OCI-LY1 (cell line): ENCODE measurements around the gene TPSAB1.

Experiments used
- H2AFZ ChIP-seq: fragments of 200-600 bp; sonication (generic), shearing (Covaris generic); 2 replicates; pipeline ENCODE4 v1.6.0; 2014; ENCODE audit warnings: antibody characterized with exemption, mild to moderate bottlenecking, low read length
- H3F3A ChIP-seq: fragments of 200-600 bp; sonication (generic), shearing (Covaris generic); 2 replicates; pipeline ENCODE4 v1.6.0; 2014; ENCODE audit warnings: mild to moderate bottlenecking, antibody characterized with exemption, low read length, moderate library complexity; ENCODE audit not compliant: insufficient read depth
- H3K27ac ChIP-seq: fragments of 200-600 bp; sonication (generic); 2 replicates; pipeline ENCODE4 v1.5.1; 2014; ENCODE audit warnings: low read length, mixed run types, mild to moderate bottlenecking, low read depth; ENCODE audit not compliant: poor library complexity, severe bottlenecking
- H3K27me3 ChIP-seq: fragments of 200-600 bp; sonication (generic); 2 replicates; pipeline ENCODE4 v1.6.0; 2014; ENCODE audit warnings: antibody characterized with exemption, mild to moderate bottlenecking, low read length, moderate library complexity; ENCODE audit not compliant: insufficient read depth
- H3K36me3 ChIP-seq: fragments of 200-600 bp; sonication (generic); 2 replicates; pipeline ENCODE4 v1.6.1; 2014; ENCODE audit warnings: mild to moderate bottlenecking, antibody characterized with exemption, low read length, moderate library complexity, mixed read lengths; ENCODE audit not compliant: insufficient read depth
- H3K4me1 ChIP-seq: fragments of 200-600 bp; sonication (generic); 2 replicates; pipeline ENCODE4 v1.5.1; 2014; ENCODE audit warnings: mild to moderate bottlenecking, low read length, moderate library complexity; ENCODE audit not compliant: insufficient read depth, severe bottlenecking
- H3K4me2 ChIP-seq: fragments of 200-600 bp; sonication (generic), shearing (Covaris generic); 2 replicates; pipeline ENCODE4 v1.6.1; 2014; ENCODE audit warnings: low read length
- H3K4me3 ChIP-seq: fragments of 200-600 bp; sonication (generic); 2 replicates; pipeline ENCODE4 v1.5.1; 2014; ENCODE audit warnings: low read length, low read depth, mild to moderate bottlenecking, mixed read lengths; ENCODE audit not compliant: poor library complexity, severe bottlenecking
- H3K79me2 ChIP-seq: fragments of 200-600 bp; shearing (Covaris generic); 2 replicates; pipeline ENCODE4 v1.6.1; 2016; ENCODE audit warnings: mixed run types, low read length, mixed read lengths; ENCODE audit not compliant: insufficient read depth
- H3K9ac ChIP-seq: fragments of 200-600 bp; sonication (generic), shearing (Covaris generic); 2 replicates; pipeline ENCODE4 v1.6.1; 2014; ENCODE audit warnings: mild to moderate bottlenecking, low read length, mixed read lengths
- H3K9me2 ChIP-seq: fragments of 200-600 bp; sonication (generic), shearing (Covaris generic); 2 replicates; pipeline ENCODE4 v1.6.1; 2014; ENCODE audit warnings: low read depth, mild to moderate bottlenecking, low read length, mixed read lengths
- H3K9me3 ChIP-seq: fragments of 200-600 bp; shearing (Covaris generic); 2 replicates; pipeline ENCODE4 v1.6.1; 2014; ENCODE audit warnings: low read length, mixed read lengths
- H4K20me1 ChIP-seq: fragments of 200-600 bp; sonication (generic), shearing (Covaris generic); 2 replicates; pipeline ENCODE4 v1.6.0; 2016; ENCODE audit warnings: mild to moderate bottlenecking, low read length; ENCODE audit not compliant: insufficient read depth
- CTCF ChIP-seq: fragments of 200-600 bp; sonication (generic), shearing (Covaris generic); IDR thresholded peaks from 2 replicates; pipeline ENCODE4 v1.5.1; 2017; ENCODE audit warnings: mild to moderate bottlenecking, antibody characterized with exemption, low read length, moderate library complexity, mixed read lengths
- EZH2 ChIP-seq: fragments of 200-600 bp; sonication (generic), shearing (Covaris generic); IDR thresholded peaks from 2 replicates; pipeline ENCODE4 v1.8.0; 2017; ENCODE audit warnings: borderline replicate concordance, mixed run types, mild to moderate bottlenecking, antibody characterized with exemption, low read length, moderate library complexity, mixed read lengths

The TPSAB1 gene

GRCh38 chr16:1217526-1217925 lies 23.0 kb upstream of the TPSAB1 start:
- Histone ChIP-seq H3K79me2 (no peaks in the 10 kb centered on the region), H3K27ac (no peak overlapping the region), H4K20me1 (no peaks in the 10 kb centered on the region), H3K27me3 (no peaks in the 10 kb centered on the region), H3K4me3 (no peak overlapping the region), H3K9ac (no peak overlapping the region), H3K4me1 (no peaks in the 10 kb centered on the region), H2AFZ (no peak overlapping the region), H3K4me2 (no peak overlapping the region), H3K9me2 (no peaks in the 10 kb centered on the region), H3K36me3 (no peaks in the 10 kb centered on the region), H3K9me3 (no peaks in the 10 kb centered on the region), H3F3A (no peaks in the 10 kb centered on the region)
- no peak for TF ChIP-seq CTCF
- TF ChIP-seq EZH2: no peak

- H3K9me2 ChIP-seq: no peaks in the 10 kb centered on the region
Observed at GRCh38 chr16:1218061-1218929, 22.2 kb upstream of the TPSAB1 start.

GRCh38 chr16:1218930-1219611 lies 21.4 kb upstream of the TPSAB1 start:
- no peaks in the 10 kb centered on the region for H4K20me1 ChIP-seq
- no peaks in the 10 kb centered on the region for H3K36me3 ChIP-seq
- no peak overlapping the region for H3K27ac ChIP-seq
- no peaks in the 10 kb centered on the region for H3K9me3 ChIP-seq
- H3K4me3 ChIP-seq: no peak overlapping the region
- H3K4me2 ChIP-seq: no peak overlapping the region
- H3K9me2 ChIP-seq: no peaks in the 10 kb centered on the region
- no peak overlapping the region for H3K9ac ChIP-seq
- no peaks in the 10 kb centered on the region for H3K79me2 ChIP-seq
- no peak for TF ChIP-seq EZH2
- TF ChIP-seq CTCF: no peak
- no peaks in the 10 kb centered on the region for H3F3A ChIP-seq
- no peaks in the 10 kb centered on the region for H3K4me1 ChIP-seq
- no peaks in the 10 kb centered on the region for H3K27me3 ChIP-seq
- H2AFZ ChIP-seq: no peak overlapping the region

More at GRCh38 chr16:1218061-1218929, 22.2 kb upstream of the TPSAB1 start:
- Histone ChIP-seq H3K9ac (no peak overlapping the region), H3K27me3 (no peaks in the 10 kb centered on the region), H3F3A (no peaks in the 10 kb centered on the region), H3K4me1 (no peaks in the 10 kb centered on the region), H4K20me1 (no peaks in the 10 kb centered on the region), H3K4me3 (no peak overlapping the region), H3K79me2 (no peaks in the 10 kb centered on the region), H2AFZ (no peak overlapping the region), H3K27ac (no peak overlapping the region), H3K4me2 (no peak overlapping the region), H3K36me3 (no peaks in the 10 kb centered on the region), H3K9me3 (no peaks in the 10 kb centered on the region)
- TF ChIP-seq CTCF (no peak), EZH2 (no peak)
